Neuron (in vitro differentiated cells): ENCODE results near the gene CYB5RL.

Experiments
- H2AFZ ChIP-seq: one replicate; pipeline ENCODE4 v1.6.1; 2013; ENCODE audit warnings: low read depth, mild to moderate bottlenecking, inconsistent platforms, low read length, moderate library complexity
- H3K27me3 ChIP-seq: one replicate; pipeline ENCODE4 v1.6.1; 2013; ENCODE audit warnings: low read length; ENCODE audit not compliant: insufficient read depth
- H3K36me3 ChIP-seq: one replicate; pipeline ENCODE4 v1.6.1; 2013; ENCODE audit warnings: low read length; ENCODE audit not compliant: insufficient read depth
- H3K4me1 ChIP-seq: one replicate; pipeline ENCODE4 v1.6.1; 2013; ENCODE audit warnings: low read length; ENCODE audit not compliant: insufficient read depth
- H3K4me3 ChIP-seq: 2 replicates; pipeline ENCODE4 v1.5.1; 2013; ENCODE audit warnings: mild to moderate bottlenecking, low read length, moderate library complexity
- H3K9me3 ChIP-seq: one replicate; pipeline ENCODE4 v1.6.1; 2013; ENCODE audit warnings: low read length

The CYB5RL gene, protein sequence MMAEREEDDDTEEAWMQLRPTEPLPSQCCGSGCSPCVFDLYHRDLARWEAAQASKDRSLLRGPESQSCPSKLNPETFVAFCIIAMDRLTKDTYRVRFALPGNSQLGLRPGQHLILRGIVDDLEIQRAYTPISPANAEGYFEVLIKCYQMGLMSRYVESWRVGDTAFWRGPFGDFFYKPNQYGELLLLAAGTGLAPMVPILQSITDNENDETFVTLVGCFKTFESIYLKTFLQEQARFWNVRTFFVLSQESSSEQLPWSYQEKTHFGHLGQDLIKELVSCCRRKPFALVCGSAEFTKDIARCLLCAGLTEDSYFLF

DNA sequence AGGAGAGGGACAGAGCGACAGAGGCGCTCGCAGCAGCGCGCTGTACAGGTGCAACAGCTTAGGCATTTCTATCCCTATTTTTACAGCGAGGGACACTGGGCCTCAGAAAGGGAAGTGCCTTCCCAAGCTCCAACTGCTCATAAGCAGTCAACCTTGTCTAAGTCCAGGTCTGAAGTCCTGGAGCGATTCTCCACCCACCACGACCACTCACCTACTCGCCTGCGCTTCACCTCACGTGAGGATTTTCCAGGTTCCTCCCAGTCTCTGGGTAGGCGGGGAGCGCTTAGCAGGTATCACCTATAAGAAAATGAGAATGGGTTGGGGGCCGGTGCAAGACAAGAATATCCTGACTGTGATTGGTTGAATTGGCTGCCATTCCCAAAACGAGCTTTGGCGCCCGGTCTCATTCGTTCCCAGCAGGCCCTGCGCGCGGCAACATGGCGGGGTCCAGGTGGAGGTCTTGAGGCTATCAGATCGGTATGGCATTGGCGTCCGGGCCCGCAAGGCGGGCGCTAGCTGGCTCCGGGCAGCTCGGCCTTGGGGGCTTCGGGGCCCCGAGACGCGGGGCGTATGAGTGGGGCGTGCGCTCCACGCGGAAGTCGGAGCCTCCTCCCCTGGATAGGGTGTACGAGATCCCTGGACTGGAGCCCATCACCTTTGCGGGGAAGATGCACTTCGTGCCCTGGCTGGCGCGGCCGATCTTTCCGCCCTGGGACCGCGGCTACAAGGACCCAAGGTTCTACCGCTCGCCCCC lies at the start of gene CYB5RL, which contains the start of gene MRPL37:
Gene CYB5RL (minus strand): TSS at position 266 of the 754 bp plus-strand sequence. CDS start 4,414 bp downstream, outside the sequence.
Gene MRPL37 (plus strand): TSS at position 403 of the 754 bp plus-strand sequence. CDS start 77 bp downstream, at position 480.
- Histone ChIP-seq H3K9me3 (no peaks in the 10 kb centered on the region), H3K36me3 (peaks cover 19% of the 10 kb centered on the region), H3K4me1 (peaks cover 20% of the 10 kb centered on the region), H3K27me3 (no peaks in the 10 kb centered on the region), H2AFZ (peak within 1 kb of the TSS; percentile 57), H3K4me3 (peak within 1 kb of the TSS; percentile 74)

DNA sequence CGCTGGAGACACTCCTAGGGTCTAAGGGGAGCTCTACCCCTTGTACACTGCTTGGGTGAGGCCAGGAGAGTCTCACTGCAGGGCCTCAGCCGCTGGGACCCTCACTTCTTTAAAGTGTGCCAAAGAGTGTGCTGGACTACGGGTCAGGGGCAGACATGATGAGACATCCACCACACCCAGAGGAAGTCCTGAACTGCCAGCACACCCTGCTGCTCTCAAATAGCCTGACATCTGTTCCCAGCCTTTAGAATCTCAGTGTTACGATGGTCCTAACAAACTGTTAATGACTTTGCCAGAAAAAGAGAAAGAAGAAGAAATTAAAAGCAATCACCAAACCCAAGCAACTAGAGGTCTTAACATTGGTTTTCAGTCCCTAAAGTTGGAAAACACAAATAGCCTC lies 49.1 kb upstream of the CYB5RL start:
- Histone ChIP-seq H3K27me3 (no peaks in the 10 kb centered on the region), H3K4me3 (no peak overlapping the region), H2AFZ (no peak overlapping the region), H3K9me3 (no peaks in the 10 kb centered on the region), H3K36me3 (peaks cover 76% of the 10 kb centered on the region), H3K4me1 (no peaks in the 10 kb centered on the region)

DNA sequence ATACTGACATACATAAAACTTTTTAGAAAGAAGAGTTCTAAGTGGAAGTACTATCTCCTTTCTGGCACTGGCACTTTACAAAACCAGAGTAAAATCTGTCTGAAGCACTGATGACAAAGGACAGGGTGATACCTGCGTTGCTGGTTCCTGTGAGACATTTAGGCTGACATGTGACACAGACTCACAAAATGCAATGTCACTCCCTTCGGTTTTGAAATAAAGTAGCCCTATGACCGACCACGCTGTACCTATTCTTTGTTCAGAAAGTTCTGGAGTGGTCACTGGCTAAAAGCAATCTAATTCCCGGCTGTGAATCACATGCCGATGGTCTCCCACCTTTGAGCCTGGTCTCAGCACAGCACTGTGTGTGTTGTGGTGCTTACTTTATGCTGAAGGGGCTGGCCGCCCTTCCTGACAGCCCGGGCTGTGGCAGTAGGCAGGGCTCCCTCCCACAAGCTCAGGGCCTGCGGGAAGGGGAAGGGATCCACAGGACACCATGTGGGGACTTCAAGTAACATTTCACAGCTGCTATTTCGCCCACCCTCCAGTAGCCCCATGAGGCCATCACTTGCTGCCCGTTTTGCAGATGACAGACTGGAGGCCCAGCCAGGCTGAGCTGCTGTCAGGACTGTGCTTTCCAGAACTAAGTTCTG lies 48.2 kb upstream of the CYB5RL start:
- H3K27me3 ChIP-seq, result no peaks in the 10 kb centered on the region
- no peaks in the 10 kb centered on the region for H3K4me1 ChIP-seq
- no peaks in the 10 kb centered on the region for H3K9me3 ChIP-seq
- no peak overlapping the region for H3K4me3 ChIP-seq
- no peak overlapping the region for H2AFZ ChIP-seq
- H3K36me3 ChIP-seq, result peaks cover 82% of the 10 kb centered on the region

DNA sequence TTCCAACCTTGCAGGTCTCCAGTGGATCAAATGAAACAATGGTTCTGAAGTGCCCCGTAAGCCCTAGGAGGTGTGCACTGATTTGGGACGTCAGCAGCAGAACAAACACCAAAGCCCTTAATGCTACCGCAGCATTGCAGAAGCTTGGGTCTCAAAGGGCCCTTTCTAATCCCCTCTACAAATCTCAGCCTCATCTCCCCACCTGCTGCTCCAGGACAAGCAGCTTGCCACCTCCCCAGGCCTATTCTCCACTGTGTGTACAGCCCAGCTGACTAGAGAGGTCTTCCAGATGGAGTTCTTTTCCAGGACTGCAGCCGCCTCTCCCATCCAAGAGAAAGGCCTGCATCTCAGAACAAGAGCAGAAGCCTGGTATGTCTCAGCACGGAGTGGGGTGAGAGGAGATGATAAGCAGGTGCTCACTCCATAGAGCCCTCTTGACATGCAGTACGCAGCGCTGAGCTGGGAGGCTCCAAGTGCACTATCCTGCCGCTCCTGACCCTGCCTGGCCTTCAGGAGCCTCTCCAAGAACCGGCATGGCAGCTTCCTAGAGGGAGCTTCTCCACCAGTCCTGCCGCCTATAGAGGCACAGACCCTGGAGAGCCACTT lies 46.4 kb upstream of the CYB5RL start:
- H2AFZ ChIP-seq, result no peak overlapping the region
- no peak overlapping the region for H3K4me3 ChIP-seq
- H3K36me3 ChIP-seq, result peaks cover 82% of the 10 kb centered on the region
- H3K9me3 ChIP-seq, result no peaks in the 10 kb centered on the region
- no peaks in the 10 kb centered on the region for H3K27me3 ChIP-seq
- H3K4me1 ChIP-seq, result no peaks in the 10 kb centered on the region

DNA sequence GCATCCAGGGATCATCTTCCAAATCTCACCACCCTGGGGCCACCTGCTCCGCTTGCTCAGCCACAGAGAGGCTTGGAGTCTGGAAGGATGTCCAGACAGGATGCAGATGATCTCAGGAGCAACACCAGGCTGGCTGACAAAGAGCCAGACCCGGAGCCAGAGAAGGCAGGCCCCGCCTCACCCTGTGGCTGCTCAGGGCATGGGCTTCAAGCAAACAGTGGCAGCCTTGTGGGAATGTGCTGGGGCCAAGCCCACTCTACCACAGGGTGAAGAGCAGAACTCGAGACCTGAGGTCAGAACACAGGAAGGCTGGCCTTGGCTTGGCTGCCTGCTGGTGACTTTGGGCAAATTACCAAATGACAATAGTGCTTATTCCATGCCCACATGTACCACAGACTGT lies 45.7 kb upstream of the CYB5RL start:
- no peaks in the 10 kb centered on the region for H3K9me3 ChIP-seq
- H2AFZ ChIP-seq, result no peak overlapping the region
- peaks cover 82% of the 10 kb centered on the region for H3K36me3 ChIP-seq
- H3K4me1 ChIP-seq, result no peaks in the 10 kb centered on the region
- H3K4me3 ChIP-seq, result no peak overlapping the region
- no peaks in the 10 kb centered on the region for H3K27me3 ChIP-seq

DNA sequence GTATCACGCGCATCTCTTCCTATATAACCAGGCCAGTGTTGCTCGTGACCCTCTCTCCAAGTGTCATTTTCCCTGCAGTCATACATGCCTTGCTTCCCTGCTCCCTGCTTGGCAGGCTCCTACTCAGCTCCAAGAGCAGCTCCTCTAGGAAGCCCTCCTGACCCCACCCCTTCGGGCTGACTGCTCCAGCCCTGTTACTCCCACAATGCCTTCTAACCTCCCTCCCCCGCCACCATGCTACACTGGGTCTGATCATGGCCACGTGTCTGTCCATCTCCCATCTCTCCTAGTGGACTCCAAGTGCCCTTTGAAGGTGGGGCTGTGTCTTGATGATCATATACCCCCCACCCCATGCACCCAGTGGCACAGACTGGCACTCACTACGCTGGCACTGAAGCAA lies 44.8 kb upstream of the CYB5RL start:
- no peaks in the 10 kb centered on the region for H3K4me1 ChIP-seq
- H3K27me3 ChIP-seq, result no peaks in the 10 kb centered on the region
- no peak overlapping the region for H2AFZ ChIP-seq
- peaks cover 78% of the 10 kb centered on the region for H3K36me3 ChIP-seq
- H3K9me3 ChIP-seq, result no peaks in the 10 kb centered on the region
- H3K4me3 ChIP-seq, result no peak overlapping the region

DNA sequence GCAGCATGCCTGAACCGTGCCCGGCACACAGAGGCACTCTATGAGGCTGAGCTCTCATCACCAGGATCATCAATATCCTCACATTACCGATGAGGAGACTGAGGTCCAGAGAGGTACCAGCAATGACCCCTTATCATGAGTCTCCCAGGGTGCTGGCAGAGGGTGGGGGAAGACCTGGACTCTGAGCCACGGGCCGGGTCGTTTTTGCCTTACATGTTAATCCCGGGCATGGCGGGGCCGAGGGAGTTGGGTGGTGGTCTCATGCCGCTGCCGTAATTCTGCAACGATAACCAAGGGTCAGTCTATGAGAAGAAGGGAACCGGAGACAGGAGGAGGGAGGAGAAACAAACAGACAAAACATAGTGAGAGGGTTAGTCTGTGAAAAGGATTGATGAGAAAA lies 43.2 kb upstream of the CYB5RL start:
- Histone ChIP-seq H3K4me3 (no peak overlapping the region), H3K36me3 (peaks cover 82% of the 10 kb centered on the region), H3K4me1 (no peaks in the 10 kb centered on the region), H3K9me3 (no peaks in the 10 kb centered on the region), H2AFZ (no peak overlapping the region), H3K27me3 (no peaks in the 10 kb centered on the region)

DNA sequence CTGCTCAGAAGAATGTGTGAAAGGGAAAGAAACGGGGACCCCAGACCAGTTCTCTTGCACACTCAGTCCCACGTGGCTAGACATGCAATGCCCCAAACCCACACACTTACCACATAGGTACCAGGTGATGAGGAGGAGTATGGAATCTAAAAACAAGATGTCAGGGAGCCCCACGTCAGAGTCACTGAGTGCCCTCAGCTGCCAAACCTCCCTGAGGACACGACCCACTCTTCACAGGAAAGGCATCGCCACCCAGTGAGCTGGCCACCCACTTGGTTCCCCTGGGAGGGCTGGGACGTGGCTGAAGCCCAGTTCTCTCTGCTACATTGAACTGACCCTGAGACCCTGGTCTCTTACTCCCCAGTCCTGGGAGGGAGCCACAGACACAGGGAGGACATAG lies 41.5 kb upstream of the CYB5RL start:
- H3K9me3 ChIP-seq, result no peaks in the 10 kb centered on the region
- no peak overlapping the region for H3K4me3 ChIP-seq
- H2AFZ ChIP-seq, result no peak overlapping the region
- peaks cover 82% of the 10 kb centered on the region for H3K36me3 ChIP-seq
- H3K27me3 ChIP-seq, result no peaks in the 10 kb centered on the region
- no peaks in the 10 kb centered on the region for H3K4me1 ChIP-seq

DNA sequence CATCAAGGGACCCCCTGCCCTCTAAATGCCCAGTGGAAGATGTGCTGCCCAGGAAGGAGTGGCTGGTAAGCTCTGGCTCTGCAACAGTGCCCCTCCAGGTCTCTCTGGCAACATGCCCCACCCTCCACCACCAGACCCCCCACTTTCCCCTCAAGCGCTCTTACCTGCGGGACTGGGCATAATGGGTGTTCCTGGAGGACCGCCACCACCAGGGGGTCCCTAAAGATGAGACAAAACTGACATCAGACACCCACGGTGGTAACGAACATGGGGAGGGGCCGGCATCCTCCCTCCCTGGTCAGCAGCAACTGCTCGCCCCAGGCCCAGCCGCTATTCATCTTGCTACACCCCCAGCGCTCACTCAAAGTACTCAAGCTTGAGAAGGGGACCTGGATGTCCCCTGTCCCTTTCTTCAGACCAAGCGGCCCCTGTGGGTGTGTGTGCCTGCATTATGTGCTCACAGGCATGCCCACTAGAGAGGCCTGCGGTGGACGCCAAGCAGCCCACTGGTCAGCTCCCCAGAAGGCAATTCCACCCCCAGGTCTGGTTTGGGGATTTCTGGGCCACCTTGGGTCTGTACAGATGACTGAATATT lies 41.0 kb upstream of the CYB5RL start:
- Histone ChIP-seq H2AFZ (no peak overlapping the region), H3K27me3 (no peaks in the 10 kb centered on the region), H3K4me1 (no peaks in the 10 kb centered on the region), H3K4me3 (no peak overlapping the region), H3K9me3 (no peaks in the 10 kb centered on the region), H3K36me3 (peaks cover 82% of the 10 kb centered on the region)

DNA sequence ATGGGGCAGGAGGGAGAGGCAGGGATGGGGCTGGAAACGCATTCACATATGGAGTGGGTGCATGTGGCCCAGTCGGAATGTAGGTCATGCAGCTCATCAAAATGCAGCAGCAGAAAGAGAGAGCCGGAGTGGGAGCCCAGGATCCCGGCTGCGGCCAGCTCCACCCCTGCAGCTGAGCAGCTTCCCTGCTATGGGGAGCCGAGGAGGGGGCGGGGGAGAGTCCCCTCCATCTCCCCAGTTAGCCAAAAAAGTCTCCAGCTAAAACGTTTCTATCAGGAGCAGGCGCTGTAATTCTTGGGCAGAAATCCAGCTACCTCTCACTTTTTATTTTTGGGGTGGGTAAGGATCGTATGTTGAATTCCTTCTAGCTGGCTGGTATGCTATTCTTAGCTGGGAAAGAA lies 39.8 kb upstream of the CYB5RL start:
- H3K4me1 ChIP-seq, result no peaks in the 10 kb centered on the region
- H3K9me3 ChIP-seq, result no peaks in the 10 kb centered on the region
- no peak overlapping the region for H3K4me3 ChIP-seq
- no peak overlapping the region for H2AFZ ChIP-seq
- H3K36me3 ChIP-seq, result peaks cover 75% of the 10 kb centered on the region
- no peaks in the 10 kb centered on the region for H3K27me3 ChIP-seq

DNA sequence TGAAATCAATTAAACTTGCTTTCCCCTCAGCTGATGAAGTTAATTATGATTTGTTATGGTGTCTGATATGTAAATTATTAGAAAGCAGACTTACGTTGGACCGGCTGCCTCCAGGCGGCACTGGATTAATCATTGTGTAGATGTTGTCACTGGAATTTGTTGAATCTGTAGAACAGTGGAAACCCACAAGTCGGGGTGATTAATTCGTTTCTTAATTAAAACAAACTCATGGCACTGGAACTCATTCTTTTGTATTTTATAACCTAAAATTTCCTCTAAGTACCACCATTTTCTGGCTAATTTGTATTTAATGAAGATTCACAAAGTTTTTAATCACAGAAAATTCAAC lies 39.2 kb upstream of the CYB5RL start:
- H3K27me3 ChIP-seq, result no peaks in the 10 kb centered on the region

DNA sequence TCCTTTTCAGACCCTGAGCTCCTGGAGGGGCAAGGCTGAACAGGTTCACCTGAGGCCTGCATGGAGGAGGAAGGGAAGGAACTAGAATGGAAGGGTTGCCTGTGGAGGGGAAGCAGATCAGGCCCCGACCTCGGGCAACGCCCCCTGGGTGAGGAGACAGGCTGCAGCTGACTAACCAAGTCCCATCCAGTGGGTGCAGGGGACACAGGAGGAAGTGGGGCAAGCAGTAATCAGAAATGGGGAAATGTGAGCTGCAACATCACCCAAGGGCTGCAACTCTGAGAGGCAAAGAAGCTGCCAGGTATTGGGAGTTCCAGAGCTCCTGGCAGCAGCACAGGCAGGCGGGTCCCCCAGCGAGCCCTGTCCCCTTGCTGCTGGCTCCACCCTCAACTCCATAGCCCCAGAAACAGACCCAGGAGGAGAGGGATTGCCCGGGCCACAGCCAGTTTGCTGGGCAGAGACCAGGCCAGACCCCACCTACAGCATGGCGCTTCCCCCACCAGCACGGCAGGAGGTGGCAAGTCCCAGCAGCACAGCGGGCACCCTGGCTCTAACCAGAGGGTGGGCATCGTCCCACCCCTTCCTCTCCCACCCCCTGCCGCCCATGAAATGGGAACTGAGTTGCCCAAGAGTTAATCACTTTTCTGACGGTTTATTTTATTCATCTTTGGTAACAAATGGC lies 38.7 kb upstream of the CYB5RL start:
- H3K9me3 ChIP-seq, result no peaks in the 10 kb centered on the region
- peaks cover 70% of the 10 kb centered on the region for H3K36me3 ChIP-seq
- H3K4me3 ChIP-seq, result no peak overlapping the region
- no peaks in the 10 kb centered on the region for H3K4me1 ChIP-seq
- no peaks in the 10 kb centered on the region for H3K27me3 ChIP-seq
- H2AFZ ChIP-seq, result no peak overlapping the region

More for the DNA sequence above, 39.2 kb upstream of the CYB5RL start:
- H3K4me3 ChIP-seq, result no peak overlapping the region
- peaks cover 72% of the 10 kb centered on the region for H3K36me3 ChIP-seq
- H3K9me3 ChIP-seq, result no peaks in the 10 kb centered on the region
- no peaks in the 10 kb centered on the region for H3K4me1 ChIP-seq
- H2AFZ ChIP-seq, result no peak overlapping the region
